SK-N-SH treated with all-trans-retinoic acid at 6 μM for 48 hours (cell line): ENCODE data around the gene AMPH.

ENCODE experiments used
- ATAC-seq: fragments of 200-7000 bp; cut with Tn5 transposase; 3 replicates; pipeline ENCODE4 v1.9.1; 2020; ENCODE audit warnings: mild to moderate bottlenecking, moderate library complexity
- ARNTL ChIP-seq: fragments of 450-650 bp; formaldehyde crosslinking; IDR thresholded peaks from 2 replicates; pipeline ENCODE4 v1.5.0; 2020; ENCODE audit warnings: low read depth, mild to moderate bottlenecking, moderate library complexity, borderline replicate concordance
- BACH2 ChIP-seq: fragments of 250-450 bp; sonication (Bioruptor Pico); IDR thresholded peaks from 2 replicates; pipeline ENCODE4 v1.9.0; 2021; ENCODE audit warnings: mild to moderate bottlenecking, borderline replicate concordance
- CREB5 ChIP-seq: fragments of 250-450 bp; sonication (Bioruptor Pico); IDR thresholded peaks from 2 replicates; pipeline ENCODE4 v1.5.1; 2020; ENCODE audit warnings: low read depth, mild to moderate bottlenecking, moderate library complexity
- CSDC2 ChIP-seq: fragments of 250-450 bp; sonication (Bioruptor Pico); IDR thresholded peaks from 2 replicates; pipeline ENCODE4 v1.5.0; 2020; ENCODE audit warnings: mild to moderate bottlenecking, moderate library complexity
- CSRNP3 ChIP-seq: fragments of 250-450 bp; sonication (Bioruptor Pico); IDR thresholded peaks from 2 replicates; pipeline ENCODE4 v1.5.1; 2021; ENCODE audit warnings: mild to moderate bottlenecking, moderate library complexity
- ESRRG ChIP-seq: fragments of 250-450 bp; sonication (Bioruptor Pico); IDR thresholded peaks from 2 replicates; pipeline ENCODE4 v1.6.1; 2021; ENCODE audit warnings: mild to moderate bottlenecking
- GLIS3 ChIP-seq: fragments of 250-450 bp; sonication (Bioruptor Pico); IDR thresholded peaks from 2 replicates; pipeline ENCODE4 v1.5.0; 2020; ENCODE audit warnings: mild to moderate bottlenecking, moderate library complexity
- ISL1 ChIP-seq: fragments of 250-450 bp; sonication (Bioruptor Pico); IDR thresholded peaks from 2 replicates; pipeline ENCODE4 v2.1.2; 2022; ENCODE audit warnings: mild to moderate bottlenecking, moderate library complexity
- PATZ1 ChIP-seq: fragments of 250-450 bp; sonication (Bioruptor Pico); IDR thresholded peaks from 2 replicates; pipeline ENCODE4 v1.8.0; 2020; ENCODE audit warnings: mild to moderate bottlenecking, moderate library complexity, borderline replicate concordance
- POU6F1 ChIP-seq: fragments of 250-450 bp; sonication (Bioruptor Pico); IDR thresholded peaks from 2 replicates; pipeline ENCODE4 v1.8.0; 2021; ENCODE audit warnings: low read depth, mild to moderate bottlenecking, moderate library complexity, borderline replicate concordance
- PPARA ChIP-seq: fragments of 250-450 bp; sonication (Bioruptor Pico); IDR thresholded peaks from 2 replicates; pipeline ENCODE4 v1.5.0; 2020; ENCODE audit warnings: mild to moderate bottlenecking, borderline replicate concordance
- RARB ChIP-seq: fragments of 250-450 bp; sonication (Bioruptor Pico); IDR thresholded peaks from 2 replicates; pipeline ENCODE4 v1.8.0; 2021; ENCODE audit warnings: mild to moderate bottlenecking, moderate library complexity
- SNAI2 ChIP-seq: fragments of 250-450 bp; sonication (Bioruptor Pico); IDR thresholded peaks from 2 replicates; pipeline ENCODE4 v1.5.0; 2020; ENCODE audit warnings: mild to moderate bottlenecking, moderate library complexity
- TCF4 ChIP-seq: fragments of 250-450 bp; sonication (Bioruptor Pico); IDR thresholded peaks from 2 replicates; pipeline ENCODE4 v1.8.0; 2021; ENCODE audit warnings: mild to moderate bottlenecking, moderate library complexity, borderline replicate concordance
- TOX ChIP-seq: fragments of 250-450 bp; sonication (Bioruptor Pico); IDR thresholded peaks from 2 replicates; pipeline ENCODE4 v1.8.0; 2021; ENCODE audit warnings: mild to moderate bottlenecking, moderate library complexity, borderline replicate concordance
- TSHZ2 ChIP-seq: fragments of 250-450 bp; sonication (Bioruptor Pico); IDR thresholded peaks from 2 replicates; pipeline ENCODE4 v1.5.0; 2020; ENCODE audit warnings: mild to moderate bottlenecking, moderate library complexity
- ZC3H10 ChIP-seq: fragments of 250-450 bp; sonication (Bioruptor Pico); IDR thresholded peaks from 2 replicates; pipeline ENCODE4 v1.5.1; 2021; ENCODE audit warnings: mild to moderate bottlenecking, moderate library complexity
- ZFP3 ChIP-seq: fragments of 250-450 bp; sonication (Bioruptor Pico); IDR thresholded peaks from 2 replicates; pipeline ENCODE4 v1.5.0; 2020; ENCODE audit warnings: mild to moderate bottlenecking, moderate library complexity
- ZFP30 ChIP-seq: fragments of 450-650 bp; formaldehyde crosslinking; IDR thresholded peaks from 2 replicates; pipeline ENCODE4 v1.5.0; 2022; ENCODE audit warnings: mild to moderate bottlenecking, moderate library complexity
- ZNF565 ChIP-seq: fragments of 450-650 bp; formaldehyde crosslinking; conservative IDR thresholded peaks from 2 replicates; pipeline ENCODE4 v1.5.0; 2020; ENCODE audit warnings: low read depth, mild to moderate bottlenecking, moderate library complexity
- ZNF8 ChIP-seq: fragments of 450-650 bp; formaldehyde crosslinking; IDR thresholded peaks from 2 replicates; pipeline ENCODE4 v1.5.0; 2020; ENCODE audit warnings: mild to moderate bottlenecking, moderate library complexity

Gene AMPH

GRCh38 chr7:38427279-38427955 is 203.8 kb downstream of the AMPH start:
- ATAC-seq = no peak
- no peak for TF ChIP-seq TOX (CRISPR knock-in tag)
- no peak for TF ChIP-seq ARNTL
- TF ChIP-seq TCF4 = no peak
- TF ChIP-seq BACH2 (CRISPR knock-in tag) = no peak
- no peak for TF ChIP-seq RARB (CRISPR knock-in tag)
- no peak for TF ChIP-seq ZNF8 (CRISPR knock-in tag)
- no peak for TF ChIP-seq PATZ1 (CRISPR knock-in tag)
- TF ChIP-seq ESRRG = no peak
- no peak for TF ChIP-seq POU6F1
- TF ChIP-seq GLIS3 (CRISPR knock-in tag) = no peak

- no peak for ATAC-seq
- no peak for TF ChIP-seq CREB5 (CRISPR knock-in tag)
- TF ChIP-seq ZC3H10 (CRISPR knock-in tag) = no peak
- TF ChIP-seq PPARA = no peak
- no peak for TF ChIP-seq SNAI2
- TF ChIP-seq ISL1 (CRISPR knock-in tag) = no peak
- TF ChIP-seq ZFP3 (CRISPR knock-in tag) = no peak
- no peak for TF ChIP-seq PATZ1 (CRISPR knock-in tag)
- TF ChIP-seq CSDC2 (CRISPR knock-in tag) = no peak
- no peak for TF ChIP-seq ARNTL
- TF ChIP-seq ZNF8 (CRISPR knock-in tag) = no peak
- no peak for TF ChIP-seq GLIS3 (CRISPR knock-in tag)
- TF ChIP-seq ZNF565 = no peak
- TF ChIP-seq ZFP30 (CRISPR knock-in tag) = no peak
- no peak for TF ChIP-seq TSHZ2 (CRISPR knock-in tag)
- TF ChIP-seq CSRNP3 (CRISPR knock-in tag) = no peak
- TF ChIP-seq RARB (CRISPR knock-in tag) = no peak
Observed at GRCh38 chr7:38425509-38425908, 205.7 kb downstream of the AMPH start.
